Astrocyte (in vitro differentiated cells and primary cell): ENCODE data around the gene CLEC16A.

Experiments used
- EZH2 ChIP-seq: IDR thresholded peaks from 2 replicates; pipeline ENCODE4 v1.6.1; 2012; ENCODE audit warnings: mild to moderate bottlenecking, low read length, inconsistent platforms; ENCODE audit not compliant: insufficient read depth
- TF ChIP-seq, protein P1 (sequence below): IDR thresholded peaks from 2 replicates; pipeline ENCODE4 v1.5.1; 2011; ENCODE audit warnings: low read depth, mild to moderate bottlenecking, inconsistent platforms, low read length, moderate library complexity; ENCODE audit not compliant: insufficient read depth

DNA sequence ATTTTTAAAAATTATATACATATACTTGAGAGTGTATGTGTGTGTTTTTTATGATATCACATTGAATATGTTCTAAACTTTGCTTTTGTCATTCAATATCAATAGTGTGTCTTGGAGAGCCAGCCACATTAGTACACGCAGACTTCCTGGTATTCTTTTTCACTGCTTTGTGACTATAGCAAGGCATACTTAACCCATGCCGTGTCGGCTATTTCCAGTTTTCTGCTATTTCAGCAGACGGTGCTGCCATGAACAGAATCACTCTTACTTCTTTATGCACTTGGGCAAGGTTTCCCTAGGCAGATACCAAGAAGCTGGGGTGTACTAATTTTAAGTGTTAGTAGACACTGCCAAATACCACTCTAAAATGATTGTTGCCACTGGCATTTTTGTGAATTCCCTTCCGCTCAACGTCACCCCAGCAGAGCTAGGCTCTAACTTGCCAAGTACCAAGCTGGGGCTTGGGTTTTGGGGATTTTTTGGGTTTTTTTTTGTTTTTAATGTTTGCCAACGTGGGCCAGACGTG, 176.8 kb downstream of the CLEC16A start:
- no peak for TF ChIP-seq EZH2
- TF ChIP-seq, protein P1, sequence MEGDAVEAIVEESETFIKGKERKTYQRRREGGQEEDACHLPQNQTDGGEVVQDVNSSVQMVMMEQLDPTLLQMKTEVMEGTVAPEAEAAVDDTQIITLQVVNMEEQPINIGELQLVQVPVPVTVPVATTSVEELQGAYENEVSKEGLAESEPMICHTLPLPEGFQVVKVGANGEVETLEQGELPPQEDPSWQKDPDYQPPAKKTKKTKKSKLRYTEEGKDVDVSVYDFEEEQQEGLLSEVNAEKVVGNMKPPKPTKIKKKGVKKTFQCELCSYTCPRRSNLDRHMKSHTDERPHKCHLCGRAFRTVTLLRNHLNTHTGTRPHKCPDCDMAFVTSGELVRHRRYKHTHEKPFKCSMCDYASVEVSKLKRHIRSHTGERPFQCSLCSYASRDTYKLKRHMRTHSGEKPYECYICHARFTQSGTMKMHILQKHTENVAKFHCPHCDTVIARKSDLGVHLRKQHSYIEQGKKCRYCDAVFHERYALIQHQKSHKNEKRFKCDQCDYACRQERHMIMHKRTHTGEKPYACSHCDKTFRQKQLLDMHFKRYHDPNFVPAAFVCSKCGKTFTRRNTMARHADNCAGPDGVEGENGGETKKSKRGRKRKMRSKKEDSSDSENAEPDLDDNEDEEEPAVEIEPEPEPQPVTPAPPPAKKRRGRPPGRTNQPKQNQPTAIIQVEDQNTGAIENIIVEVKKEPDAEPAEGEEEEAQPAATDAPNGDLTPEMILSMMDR, result no peak
